Erythroblast (primary cell): ENCODE results near the gene DOC2B.

Experiments
- GATA1 ChIP-seq: IDR thresholded peaks from 2 replicates; pipeline ENCODE4 v1.6.1; 2011; ENCODE audit warnings: low read depth, mild to moderate bottlenecking, control low read depth, low read length, moderate library complexity
- POLR2A ChIP-seq: IDR thresholded peaks from 2 replicates; pipeline ENCODE4 v1.6.1; 2011; ENCODE audit warnings: mild to moderate bottlenecking, low read length

- TF ChIP-seq POLR2A (no peak), GATA1 (no peak)
Observed at GRCh38 chr17:206941-207560, 25.6 kb upstream of the DOC2B start.
